ENCODE results near the gene ERICH6B.

ERICH6B gene

DNA sequence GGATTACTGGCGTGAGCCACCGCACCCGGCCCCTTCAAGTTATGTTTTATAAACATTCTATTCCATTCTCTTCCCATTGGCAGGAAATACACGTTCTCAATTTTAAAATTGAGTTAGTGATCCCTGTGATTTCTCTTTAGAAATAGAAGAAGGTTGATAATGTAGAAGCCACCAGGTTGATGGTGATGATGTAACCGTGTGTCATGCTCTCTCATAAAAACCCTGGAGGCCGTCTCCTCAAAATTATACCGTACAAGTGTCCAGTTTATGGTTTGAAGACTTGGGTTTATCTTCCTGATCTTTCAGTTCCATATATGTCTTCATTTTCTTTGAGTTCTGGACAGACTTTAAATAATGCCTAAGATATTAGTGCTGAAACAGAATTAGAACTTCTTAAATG is 118.6 kb downstream of the ERICH6B start:
- DNase-seq (ENCODE audit: low read depth) = no peak

- DNase-seq (ENCODE audit: low read depth) = no peak
These were observed 123.0 kb downstream of the ERICH6B start for GRCh38 chr13:45492538-45492937.

All from stimulated activated CD8-positive, alpha-beta memory T cell treated with anti-CD3 and anti-CD28 coated beads, Interleukin-4, amount 100 ng/mL, for 24 hours (primary cell).